ENCODE results near the gene FBXO15.

- TF ChIP-seq CTCF (IDR thresholded peaks at IDR 0.05), result no peak
- no peak for TF ChIP-seq POLR2A (IDR thresholded peaks at IDR 0.05)
Measured at GRCh38 chr18:74066018-74066417, 81.6 kb downstream of the FBXO15 start.
